ENCODE results near the gene SNTA1.

DNA sequence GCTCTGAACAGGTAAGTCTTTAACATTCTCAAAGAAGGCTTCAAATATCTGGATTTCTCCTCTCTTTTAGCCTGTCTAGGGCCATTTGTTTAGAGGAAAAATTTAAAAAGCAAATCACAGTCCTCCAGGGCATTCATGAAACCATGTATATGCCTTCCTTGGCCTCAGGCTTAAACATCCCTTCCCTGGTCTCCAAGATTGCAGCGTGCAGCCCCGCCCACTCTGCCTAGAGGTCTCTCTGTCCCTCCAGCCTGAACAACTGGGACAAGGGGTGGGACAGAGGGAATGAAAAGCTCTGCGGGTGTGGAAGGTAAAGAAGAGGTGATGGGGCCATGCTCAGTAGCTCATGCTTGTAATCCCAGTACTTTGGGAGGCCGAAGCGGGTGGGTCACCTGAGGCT lies 36.5 kb upstream of the SNTA1 start:
- TF ChIP-seq EP300 (IDR thresholded peaks at IDR 0.05; ENCODE audit: borderline replicate concordance in 1 of 2, low read depth in 2 of 2, low read length in 2 of 2) (no peak), TBP (IDR thresholded peaks at IDR 0.05; ENCODE audit: low read depth, low read length) (no peak), NRF1 (IDR thresholded peaks at IDR 0.05; ENCODE audit: low read depth, low read length) (no peak), JUN (IDR thresholded peaks at IDR 0.05; ENCODE audit: low read depth, low read length) (no peak), RNF2 (IDR thresholded peaks at IDR 0.05; ENCODE audit: borderline replicate concordance, low read depth, low read length, missing control alignments, poor library complexity, severe bottlenecking) (no peak), TAF1 (IDR thresholded peaks at IDR 0.05; ENCODE audit: low read depth, low read length) (no peak), SRF (IDR thresholded peaks at IDR 0.05; ENCODE audit: low read depth, low read length) (no peak), EZH2 (IDR thresholded peaks at IDR 0.05; ENCODE audit: low read depth, low read length, severe bottlenecking) (no peak)
- TF ChIP-seq, protein P1, sequence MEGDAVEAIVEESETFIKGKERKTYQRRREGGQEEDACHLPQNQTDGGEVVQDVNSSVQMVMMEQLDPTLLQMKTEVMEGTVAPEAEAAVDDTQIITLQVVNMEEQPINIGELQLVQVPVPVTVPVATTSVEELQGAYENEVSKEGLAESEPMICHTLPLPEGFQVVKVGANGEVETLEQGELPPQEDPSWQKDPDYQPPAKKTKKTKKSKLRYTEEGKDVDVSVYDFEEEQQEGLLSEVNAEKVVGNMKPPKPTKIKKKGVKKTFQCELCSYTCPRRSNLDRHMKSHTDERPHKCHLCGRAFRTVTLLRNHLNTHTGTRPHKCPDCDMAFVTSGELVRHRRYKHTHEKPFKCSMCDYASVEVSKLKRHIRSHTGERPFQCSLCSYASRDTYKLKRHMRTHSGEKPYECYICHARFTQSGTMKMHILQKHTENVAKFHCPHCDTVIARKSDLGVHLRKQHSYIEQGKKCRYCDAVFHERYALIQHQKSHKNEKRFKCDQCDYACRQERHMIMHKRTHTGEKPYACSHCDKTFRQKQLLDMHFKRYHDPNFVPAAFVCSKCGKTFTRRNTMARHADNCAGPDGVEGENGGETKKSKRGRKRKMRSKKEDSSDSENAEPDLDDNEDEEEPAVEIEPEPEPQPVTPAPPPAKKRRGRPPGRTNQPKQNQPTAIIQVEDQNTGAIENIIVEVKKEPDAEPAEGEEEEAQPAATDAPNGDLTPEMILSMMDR (IDR thresholded peaks at IDR 0.05; ENCODE audit: control extremely low read depth in 1 of 3, insufficient read depth in 1 of 3, low read depth in 1 of 3, low read length in 3 of 3) = no peak
- TF ChIP-seq, protein P2, sequence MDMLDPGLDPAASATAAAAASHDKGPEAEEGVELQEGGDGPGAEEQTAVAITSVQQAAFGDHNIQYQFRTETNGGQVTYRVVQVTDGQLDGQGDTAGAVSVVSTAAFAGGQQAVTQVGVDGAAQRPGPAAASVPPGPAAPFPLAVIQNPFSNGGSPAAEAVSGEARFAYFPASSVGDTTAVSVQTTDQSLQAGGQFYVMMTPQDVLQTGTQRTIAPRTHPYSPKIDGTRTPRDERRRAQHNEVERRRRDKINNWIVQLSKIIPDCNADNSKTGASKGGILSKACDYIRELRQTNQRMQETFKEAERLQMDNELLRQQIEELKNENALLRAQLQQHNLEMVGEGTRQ (IDR thresholded peaks at IDR 0.05; ENCODE audit: low read length) = no peak

All from H1 (cell line).